Measurements from ENCODE around the gene NT5DC4. TPM values are rescaled to one million over a fixed set of nuclear protein-coding genes. Genes with fewer than 3 reads are reported as not detected.

The NT5DC4 gene
- total RNA-seq, 2 experiments from 2014 or later, result not detected

DNA sequence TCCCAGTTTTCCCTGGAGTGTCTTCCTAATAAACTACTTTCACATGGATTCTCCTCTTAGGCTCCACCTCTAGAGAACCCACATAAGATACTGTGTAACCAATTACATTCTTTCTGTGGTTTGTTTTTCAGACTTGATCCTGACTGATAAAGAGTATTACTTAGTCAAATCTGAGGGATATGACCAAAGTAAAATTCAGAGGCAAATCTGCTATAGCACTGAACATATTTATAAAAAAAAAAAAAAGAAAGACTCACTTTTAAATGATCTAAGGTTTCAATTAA, 29.7 kb downstream of the NT5DC4 start:
- intact Hi-C loops (cut with micrococcal nuclease), result no loop called here
- H3K27ac Mint-ChIP-seq, result no peak overlapping the region
- peaks cover 14% of the 10 kb centered on the region for H3K4me1 Mint-ChIP-seq (ENCODE audit: low read depth)
- ATAC-seq (no peak), DNase-seq (no peak)
- TF ChIP-seq, protein P1, sequence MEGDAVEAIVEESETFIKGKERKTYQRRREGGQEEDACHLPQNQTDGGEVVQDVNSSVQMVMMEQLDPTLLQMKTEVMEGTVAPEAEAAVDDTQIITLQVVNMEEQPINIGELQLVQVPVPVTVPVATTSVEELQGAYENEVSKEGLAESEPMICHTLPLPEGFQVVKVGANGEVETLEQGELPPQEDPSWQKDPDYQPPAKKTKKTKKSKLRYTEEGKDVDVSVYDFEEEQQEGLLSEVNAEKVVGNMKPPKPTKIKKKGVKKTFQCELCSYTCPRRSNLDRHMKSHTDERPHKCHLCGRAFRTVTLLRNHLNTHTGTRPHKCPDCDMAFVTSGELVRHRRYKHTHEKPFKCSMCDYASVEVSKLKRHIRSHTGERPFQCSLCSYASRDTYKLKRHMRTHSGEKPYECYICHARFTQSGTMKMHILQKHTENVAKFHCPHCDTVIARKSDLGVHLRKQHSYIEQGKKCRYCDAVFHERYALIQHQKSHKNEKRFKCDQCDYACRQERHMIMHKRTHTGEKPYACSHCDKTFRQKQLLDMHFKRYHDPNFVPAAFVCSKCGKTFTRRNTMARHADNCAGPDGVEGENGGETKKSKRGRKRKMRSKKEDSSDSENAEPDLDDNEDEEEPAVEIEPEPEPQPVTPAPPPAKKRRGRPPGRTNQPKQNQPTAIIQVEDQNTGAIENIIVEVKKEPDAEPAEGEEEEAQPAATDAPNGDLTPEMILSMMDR (IDR thresholded peaks at IDR 0.05), result no peak
- no peaks in the 10 kb centered on the region for H3K27me3 Mint-ChIP-seq
- no peak overlapping the region for H3K4me3 Mint-ChIP-seq
- H3K36me3 Mint-ChIP-seq (ENCODE audit: low read depth), result peaks cover 40% of the 10 kb centered on the region
- H3K9me3 Mint-ChIP-seq, result no peaks in the 10 kb centered on the region
- ChIA-PET POLR2A (no interaction called here), CTCF (interaction anchor here (1.0 to 9.1 kb wide), 23 partner anchors 10 to 211 kb away, joined by 3 to 159 read pairs (median 7); partner anchors contain the start of gene IL1A)

DNA sequence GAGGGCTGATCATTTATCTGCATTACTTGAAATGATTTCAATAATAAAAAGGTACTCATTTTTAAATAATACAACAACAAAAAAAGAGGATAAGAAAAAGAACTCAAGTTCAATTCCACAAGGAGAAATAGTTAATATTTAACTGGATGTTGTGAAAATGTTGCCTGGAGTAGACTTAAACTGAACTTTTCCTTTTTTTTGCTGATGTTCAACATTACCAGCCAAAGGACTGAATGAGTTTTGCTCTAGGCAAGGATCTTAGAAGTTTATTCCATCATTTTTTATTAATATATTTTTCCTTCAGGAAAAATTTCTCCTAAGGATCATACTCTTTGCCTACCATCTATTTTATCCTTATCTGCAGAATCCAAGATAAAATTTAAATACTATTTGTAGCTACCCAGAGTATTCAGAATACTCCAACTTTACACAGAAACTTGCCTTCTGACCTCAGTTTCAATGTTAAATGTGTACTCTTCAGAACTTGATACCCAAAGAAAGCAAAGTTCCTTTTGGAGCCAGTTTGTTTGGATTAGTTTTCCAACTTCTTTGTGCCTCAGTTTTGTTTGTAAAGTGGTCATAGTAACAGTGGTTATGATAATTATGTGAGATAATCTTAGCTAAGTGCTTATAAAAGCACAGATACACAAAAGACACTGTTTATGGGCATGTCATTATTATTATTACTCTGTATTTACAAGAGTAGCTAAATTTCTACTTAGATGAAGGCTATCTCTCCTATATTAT, 30.8 kb downstream of the NT5DC4 start:
- H3K36me3 Mint-ChIP-seq (ENCODE audit: low read depth), result peaks cover 49% of the 10 kb centered on the region
- peaks cover 14% of the 10 kb centered on the region for H3K4me1 Mint-ChIP-seq (ENCODE audit: low read depth)
- no peaks in the 10 kb centered on the region for H3K9me3 Mint-ChIP-seq
- no peaks in the 10 kb centered on the region for H3K27me3 Mint-ChIP-seq
- no peak overlapping the region for H3K27ac Mint-ChIP-seq
- intact Hi-C loops (cut with micrococcal nuclease), result no loop called here
- CTCF ChIA-PET, result interaction anchor here (0.9 to 9.1 kb wide), 7 partner anchors 25 to 216 kb away, joined by 3 to 159 read pairs (median 6); no protein-coding TSS in a partner anchor
- ATAC-seq (no peak), DNase-seq (no peak)
- no peak overlapping the region for H3K4me3 Mint-ChIP-seq
- POLR2A ChIA-PET, result interaction anchor here (2.6 kb wide), 1 partner anchor 12 kb away, joined by 9 read pairs; no protein-coding TSS in a partner anchor
- TF ChIP-seq, protein P1 (IDR thresholded peaks at IDR 0.05), result no peak

- intact Hi-C loops (cut with micrococcal nuclease), result no loop called here
- peaks cover 53% of the 10 kb centered on the region for H3K36me3 Mint-ChIP-seq (ENCODE audit: low read depth)
- H3K27me3 Mint-ChIP-seq, result no peaks in the 10 kb centered on the region
- ChIA-PET CTCF (interaction anchor here (1.3 to 9.1 kb wide), 7 partner anchors 12 to 207 kb away, joined by 3 to 159 read pairs (median 6); no protein-coding TSS in a partner anchor), POLR2A (interaction anchor here (2.6 kb wide), 1 partner anchor 10 kb away, joined by 9 read pairs; no protein-coding TSS in a partner anchor)
- H3K9me3 Mint-ChIP-seq, result no peaks in the 10 kb centered on the region
- TF ChIP-seq, protein P1 (IDR thresholded peaks at IDR 0.05), result no peak
- no peak overlapping the region for H3K4me3 Mint-ChIP-seq
- DNase-seq (no peak), ATAC-seq (no peak)
- H3K27ac Mint-ChIP-seq, result no peak overlapping the region
- peaks cover 14% of the 10 kb centered on the region for H3K4me1 Mint-ChIP-seq (ENCODE audit: low read depth)
Observed at GRCh38 chr2:112752667-112753066, 31.8 kb downstream of the NT5DC4 start.

- H3K27me3 Mint-ChIP-seq, result no peaks in the 10 kb centered on the region
- H3K36me3 Mint-ChIP-seq (ENCODE audit: low read depth), result peaks cover 60% of the 10 kb centered on the region
- no peak overlapping the region for H3K27ac Mint-ChIP-seq
- DNase-seq (no peak), ATAC-seq (no peak)
- H3K4me3 Mint-ChIP-seq, result no peak overlapping the region
- POLR2A ChIA-PET, result interaction anchor here (1.0 to 2.6 kb wide), 3 partner anchors 9 to 18 kb away, joined by 3 to 9 read pairs (median 3); no protein-coding TSS in a partner anchor
- CTCF ChIA-PET, result interaction anchor here (0.8 to 9.1 kb wide), 5 partner anchors 26 to 205 kb away, joined by 3 to 159 read pairs (median 5); no protein-coding TSS in a partner anchor
- H3K4me1 Mint-ChIP-seq (ENCODE audit: low read depth), result peaks cover 14% of the 10 kb centered on the region
- H3K9me3 Mint-ChIP-seq, result no peaks in the 10 kb centered on the region
- intact Hi-C loops (cut with micrococcal nuclease), result no loop called here
- TF ChIP-seq, protein P1 (IDR thresholded peaks at IDR 0.05), result no peak
Observed at GRCh38 chr2:112754564-112754963, 33.7 kb downstream of the NT5DC4 start.

DNA sequence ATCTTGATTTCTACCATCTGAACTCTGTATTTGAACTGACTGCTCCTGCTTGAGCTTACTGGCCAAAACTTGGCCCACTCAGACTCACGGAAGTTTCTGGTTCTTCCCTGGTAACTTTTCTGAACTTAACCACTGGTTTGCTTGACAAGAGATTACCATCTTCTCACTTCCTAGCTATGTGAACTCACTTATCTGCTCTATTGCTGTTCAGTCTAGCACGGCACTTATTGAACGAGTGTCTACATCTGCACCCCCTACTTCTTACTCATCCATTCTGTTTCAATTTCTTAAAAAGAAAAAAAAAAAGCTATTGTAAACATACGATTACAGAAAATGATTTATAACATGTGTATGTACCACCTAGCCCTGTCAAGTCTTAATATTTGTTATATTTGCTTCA, 34.6 kb downstream of the NT5DC4 start:
- Mint-ChIP-seq H3K4me3 (no peak overlapping the region), H3K27me3 (no peaks in the 10 kb centered on the region), H3K36me3 (ENCODE audit: low read depth) (peaks cover 56% of the 10 kb centered on the region), H3K4me1 (ENCODE audit: low read depth) (peaks cover 5% of the 10 kb centered on the region), H3K9me3 (no peaks in the 10 kb centered on the region), H3K27ac (no peak overlapping the region)
- DNase-seq (no peak), ATAC-seq (no peak)
- POLR2A ChIA-PET, result interaction anchor here (0.6 to 1.0 kb wide), 2 partner anchors 18 to 130 kb away, joined by 3 read pairs; no protein-coding TSS in a partner anchor
- intact Hi-C loops (cut with micrococcal nuclease), result no loop called here
- TF ChIP-seq, protein P1 (IDR thresholded peaks at IDR 0.05), result no peak
- CTCF ChIA-PET, result interaction anchor here (1.5 to 9.1 kb wide), 4 partner anchors 25 to 204 kb away, joined by 4 to 159 read pairs (median 8); no protein-coding TSS in a partner anchor
